ENCODE data around the gene RNLS.

Gene RNLS

DNA sequence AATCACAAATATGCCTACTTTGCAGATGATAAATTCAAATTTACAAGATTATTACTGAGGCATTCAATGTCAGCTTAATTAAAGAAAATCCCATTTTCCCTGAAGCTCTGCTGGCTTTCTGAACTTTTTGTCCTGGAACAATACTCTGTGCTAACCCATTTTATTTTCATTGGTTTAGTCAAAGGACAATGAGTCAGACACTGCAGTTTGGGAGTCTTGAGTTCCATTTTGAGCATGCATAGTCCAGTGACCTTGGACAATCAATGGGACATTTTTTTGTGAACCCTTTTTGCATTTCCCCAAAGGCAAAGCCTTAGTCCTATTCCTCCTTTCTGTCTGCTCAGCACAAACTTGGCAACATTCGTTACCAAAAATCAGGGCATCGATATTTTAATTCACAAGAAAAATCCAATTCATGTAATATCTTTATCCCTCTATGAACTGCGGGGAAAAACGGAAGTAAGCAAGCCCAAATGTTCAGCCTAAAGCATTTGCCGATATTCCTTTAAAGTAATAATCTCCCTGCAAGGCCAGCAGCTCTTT, 339.8 kb downstream of the RNLS start:
- Histone ChIP-seq H2AFZ (ENCODE audit: low read depth, low read length, severe bottlenecking) (no peak overlapping the region), H3K79me2 (ENCODE audit: insufficient read depth, low read length) (no peaks in the 10 kb centered on the region), H3K9ac (ENCODE audit: low read length) (no peak overlapping the region), H3F3A (ENCODE audit: insufficient read depth) (no peaks in the 10 kb centered on the region), H3K27me3 (ENCODE audit: low read length) (no peaks in the 10 kb centered on the region), H3K36me3 (ENCODE audit: low read length) (no peaks in the 10 kb centered on the region), H3K9me2 (replicated peaks; ENCODE audit: insufficient read depth, low read length) (no peaks in the 10 kb centered on the region), H3K4me2 (ENCODE audit: low read depth, low read length, poor library complexity, severe bottlenecking) (no peak overlapping the region), H3K4me3 (ENCODE audit: insufficient read depth, low read length, poor library complexity, severe bottlenecking) (no peak overlapping the region), H3K9me3 (ENCODE audit: insufficient read depth, low read length) (no peaks in the 10 kb centered on the region), H3K27ac (ENCODE audit: low read depth, low read length) (no peak overlapping the region), H4K20me1 (ENCODE audit: low read depth, low read length) (no peaks in the 10 kb centered on the region)
- no peak for TF ChIP-seq CTCF (IDR thresholded peaks at IDR 0.05; ENCODE audit: insufficient read depth, low read length, poor library complexity, severe bottlenecking)
- no peak for TF ChIP-seq EZH2phosphoT487 (conservative IDR thresholded peaks at IDR 0.05; ENCODE audit: low read length)

GRCh38 chr10:88241501-88241900, 341.6 kb downstream of the RNLS start:
- Histone ChIP-seq H3K27ac (ENCODE audit: low read depth, low read length) (no peak overlapping the region), H3K27me3 (ENCODE audit: low read length) (no peaks in the 10 kb centered on the region), H3K4me2 (ENCODE audit: low read depth, low read length, poor library complexity, severe bottlenecking) (no peak overlapping the region), H3K9me3 (ENCODE audit: insufficient read depth, low read length) (no peaks in the 10 kb centered on the region), H4K20me1 (ENCODE audit: low read depth, low read length) (no peaks in the 10 kb centered on the region), H3K4me3 (ENCODE audit: insufficient read depth, low read length, poor library complexity, severe bottlenecking) (no peak overlapping the region), H3K9ac (ENCODE audit: low read length) (no peak overlapping the region), H3F3A (ENCODE audit: insufficient read depth) (no peaks in the 10 kb centered on the region), H3K36me3 (ENCODE audit: low read length) (no peaks in the 10 kb centered on the region), H3K9me2 (replicated peaks; ENCODE audit: insufficient read depth, low read length) (no peaks in the 10 kb centered on the region), H3K79me2 (ENCODE audit: insufficient read depth, low read length) (no peaks in the 10 kb centered on the region), H2AFZ (ENCODE audit: low read depth, low read length, severe bottlenecking) (no peak overlapping the region)
- no peak for TF ChIP-seq EZH2phosphoT487 (conservative IDR thresholded peaks at IDR 0.05; ENCODE audit: low read length)
- no peak for TF ChIP-seq CTCF (IDR thresholded peaks at IDR 0.05; ENCODE audit: insufficient read depth, low read length, poor library complexity, severe bottlenecking)

- H3K9me2 ChIP-seq (replicated peaks; ENCODE audit: insufficient read depth, low read length): no peaks in the 10 kb centered on the region
Observed at GRCh38 chr10:88239212-88239611, 343.9 kb downstream of the RNLS start.

More at GRCh38 chr10:88239212-88239611, 343.9 kb downstream of the RNLS start:
- H4K20me1 ChIP-seq (ENCODE audit: low read depth, low read length): no peaks in the 10 kb centered on the region
- H3K27me3 ChIP-seq (ENCODE audit: low read length): no peaks in the 10 kb centered on the region
- no peaks in the 10 kb centered on the region for H3F3A ChIP-seq (ENCODE audit: insufficient read depth)
- no peaks in the 10 kb centered on the region for H3K36me3 ChIP-seq (ENCODE audit: low read length)
- H3K9me3 ChIP-seq (ENCODE audit: insufficient read depth, low read length): no peaks in the 10 kb centered on the region
- no peak overlapping the region for H3K4me2 ChIP-seq (ENCODE audit: low read depth, low read length, poor library complexity, severe bottlenecking)
- H3K4me3 ChIP-seq (ENCODE audit: insufficient read depth, low read length, poor library complexity, severe bottlenecking): no peak overlapping the region
- TF ChIP-seq EZH2phosphoT487 (conservative IDR thresholded peaks at IDR 0.05; ENCODE audit: low read length) (no peak), CTCF (IDR thresholded peaks at IDR 0.05; ENCODE audit: insufficient read depth, low read length, poor library complexity, severe bottlenecking) (no peak)
- H2AFZ ChIP-seq (ENCODE audit: low read depth, low read length, severe bottlenecking): no peak overlapping the region
- no peak overlapping the region for H3K9ac ChIP-seq (ENCODE audit: low read length)
- no peaks in the 10 kb centered on the region for H3K79me2 ChIP-seq (ENCODE audit: insufficient read depth, low read length)
- no peak overlapping the region for H3K27ac ChIP-seq (ENCODE audit: low read depth, low read length)
